ENCODE measurements around the gene PALM. TPM values are rescaled to one million over a fixed set of nuclear protein-coding genes. Genes with fewer than 3 reads are reported as not detected.

Gene PALM
- total RNA-seq, 1 experiment from 2014 or later = 18.5 TPM

- H3K4me1 ChIP-seq (ENCODE audit: insufficient read depth, low read length) = no peaks in the 10 kb centered on the region; the same call in 1 of the 2 replicates
- H3K4me1 Mint-ChIP-seq = peaks cover 32 to 47% of the 10 kb centered on the region in 2 experiments
- no peaks in the 10 kb centered on the region for H3K9me3 ChIP-seq (ENCODE audit: control insufficient read depth, low read depth, low read length)
- TF ChIP-seq CTCF (conservative IDR thresholded peaks at IDR 0.05) = no peak
- no peaks in the 10 kb centered on the region for H3K27me3 ChIP-seq (ENCODE audit: insufficient read depth, low read length)
- H2BK15ac ChIP-seq (ENCODE audit: low read depth, low read length) = no peak overlapping the region
- no peak for DNase-seq
- peaks cover 0 to 7% (median 4%) of the 10 kb centered on the region in 3 experiments; a peak in 3 of 7 replicates for H3K36me3 Mint-ChIP-seq (ENCODE audit: insufficient read depth in 1 of 3, low read depth in 3 of 3)
- H3K79me1 ChIP-seq (ENCODE audit: insufficient read depth, low read depth, low read length, poor library complexity, severe bottlenecking) = no peaks in the 10 kb centered on the region
- H3K27me3 Mint-ChIP-seq (ENCODE audit: low read depth) = no peaks in the 10 kb centered on the region
- no peak overlapping the region for H2AK5ac ChIP-seq (ENCODE audit: insufficient read length, low read length)
- H3K79me2 ChIP-seq (ENCODE audit: insufficient read depth, low read length) = no peaks in the 10 kb centered on the region
- H3K4me2 ChIP-seq (ENCODE audit: insufficient read depth, insufficient read length, low read length) = no peak overlapping the region
- no peaks in the 10 kb centered on the region for H4K20me1 ChIP-seq (ENCODE audit: control insufficient read depth, insufficient read depth, insufficient read length)
- no peak overlapping the region for H4K5ac ChIP-seq (ENCODE audit: insufficient read length, low read depth, low read length)
- no peak overlapping the region for H4K91ac ChIP-seq (ENCODE audit: insufficient read length, low read depth, low read length)
- H3K9ac ChIP-seq (ENCODE audit: extremely low read depth, insufficient read length, low read length) = no peak overlapping the region
- no peak overlapping the region for H3K27ac ChIP-seq (ENCODE audit: insufficient read length, low read depth, low read length)
- no peak overlapping the region for H2BK12ac ChIP-seq (ENCODE audit: insufficient read length, low read depth, low read length)
- H3K14ac ChIP-seq (ENCODE audit: insufficient read depth, low read length) = no peak overlapping the region
- H2BK120ac ChIP-seq (ENCODE audit: low read depth, low read length, poor library complexity, severe bottlenecking) = no peak overlapping the region
- no peak overlapping the region for H3K4ac ChIP-seq (ENCODE audit: low read depth, low read length)
- no peaks in the 10 kb centered on the region for H3K9me3 Mint-ChIP-seq
- H3K23me2 ChIP-seq (ENCODE audit: insufficient read length, low read depth, low read length, poor library complexity, severe bottlenecking) = peaks cover 10% of the 10 kb centered on the region
- no peak overlapping the region for H3K56ac ChIP-seq (ENCODE audit: insufficient read length, low read depth, low read length)
- H3K4me3 Mint-ChIP-seq = no peak overlapping the region
- WGBS (ENCODE audit: extremely low coverage, insufficient read length, low lambda C conversion rate) = no CpG with 5 or more reads among the region's 16 CpGs
- H2BK20ac ChIP-seq (ENCODE audit: low read depth, low read length, poor library complexity, severe bottlenecking) = no peak overlapping the region
- no peak overlapping the region for H3K23ac ChIP-seq (ENCODE audit: insufficient read length, low read depth, low read length)
- H3K18ac ChIP-seq (ENCODE audit: insufficient read length, low read depth, low read length) = no peak overlapping the region
- no peak overlapping the region for H3T11ph ChIP-seq (ENCODE audit: low read length)
- peak overlapping the region in 1 of 3 experiments; percentile 95; a peak in 2 of 7 replicates for H3K27ac Mint-ChIP-seq
- no peak overlapping the region for H2AFZ ChIP-seq (ENCODE audit: low read length)
- H2BK5ac ChIP-seq (ENCODE audit: insufficient read length, low read length) = no peak overlapping the region
- no peak overlapping the region for H4K8ac ChIP-seq (replicated peaks; ENCODE audit: insufficient read length, low read depth, low read length)
These were observed 78.8 kb downstream of the PALM start for GRCh38 chr19:787536-787935.
